Hepatocyte (in vitro differentiated cells): Measurements from ENCODE around the gene CORO2A.

Experiments
- EZH2 ChIP-seq: fragments of 200-600 bp; sonication (generic); IDR thresholded peaks from 2 replicates; pipeline ENCODE4 v1.6.1; 2016; ENCODE audit warnings: antibody characterized with exemption, mild to moderate bottlenecking, borderline replicate concordance
- TF ChIP-seq, protein P1 (sequence below): fragments of 200-600 bp; sonication (generic); IDR thresholded peaks from 2 replicates; pipeline ENCODE4 v1.5.1; 2016; ENCODE audit warnings: antibody characterized with exemption, mild to moderate bottlenecking; ENCODE audit not compliant: poor library complexity

DNA sequence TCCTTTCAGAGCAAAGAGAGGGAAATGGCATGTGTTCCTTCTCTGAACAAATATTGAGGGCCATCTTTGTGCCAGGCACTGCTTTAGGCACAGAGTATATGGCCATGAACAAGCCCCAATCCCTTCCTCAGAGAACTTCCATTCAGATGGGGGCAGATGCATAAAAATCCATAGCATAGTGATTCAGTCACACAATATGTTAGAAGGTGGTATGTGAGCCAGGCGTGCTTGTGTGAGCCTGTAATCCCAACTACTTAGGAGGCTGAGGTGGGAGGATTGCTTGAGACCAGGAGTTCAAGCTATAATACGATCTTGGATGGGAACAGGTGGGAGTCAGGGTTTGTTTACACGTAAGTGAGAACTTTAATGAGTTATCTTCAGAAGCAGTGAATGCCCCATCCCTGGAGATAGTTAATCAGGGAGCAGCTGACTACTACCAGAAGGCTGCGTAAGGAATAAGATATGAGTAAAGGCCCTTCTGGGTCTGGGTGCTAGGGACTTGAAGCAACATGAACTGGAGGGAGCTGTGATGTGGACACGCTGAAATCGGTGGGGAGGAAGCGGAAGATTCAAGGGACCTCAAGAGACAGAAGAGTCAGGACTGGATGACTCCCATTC lies 108.8 kb downstream of the CORO2A start:
- TF ChIP-seq, protein P1, sequence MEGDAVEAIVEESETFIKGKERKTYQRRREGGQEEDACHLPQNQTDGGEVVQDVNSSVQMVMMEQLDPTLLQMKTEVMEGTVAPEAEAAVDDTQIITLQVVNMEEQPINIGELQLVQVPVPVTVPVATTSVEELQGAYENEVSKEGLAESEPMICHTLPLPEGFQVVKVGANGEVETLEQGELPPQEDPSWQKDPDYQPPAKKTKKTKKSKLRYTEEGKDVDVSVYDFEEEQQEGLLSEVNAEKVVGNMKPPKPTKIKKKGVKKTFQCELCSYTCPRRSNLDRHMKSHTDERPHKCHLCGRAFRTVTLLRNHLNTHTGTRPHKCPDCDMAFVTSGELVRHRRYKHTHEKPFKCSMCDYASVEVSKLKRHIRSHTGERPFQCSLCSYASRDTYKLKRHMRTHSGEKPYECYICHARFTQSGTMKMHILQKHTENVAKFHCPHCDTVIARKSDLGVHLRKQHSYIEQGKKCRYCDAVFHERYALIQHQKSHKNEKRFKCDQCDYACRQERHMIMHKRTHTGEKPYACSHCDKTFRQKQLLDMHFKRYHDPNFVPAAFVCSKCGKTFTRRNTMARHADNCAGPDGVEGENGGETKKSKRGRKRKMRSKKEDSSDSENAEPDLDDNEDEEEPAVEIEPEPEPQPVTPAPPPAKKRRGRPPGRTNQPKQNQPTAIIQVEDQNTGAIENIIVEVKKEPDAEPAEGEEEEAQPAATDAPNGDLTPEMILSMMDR: no peak
- no peak for TF ChIP-seq EZH2
